Activated naive CD4-positive, alpha-beta T cell treated with anti-CD3 and anti-CD28 coated beads, Interleukin-2, amount 50 U/mL, for 24 hours (primary cell): ENCODE results near the gene GOLGA3.
"Not testable (repeated sequence)": the region's sequence is repeated elsewhere in the genome, so short reads cannot be mapped to it uniquely, and the experiment has no call there.

ENCODE experiments used
- H3K27ac Mint-ChIP-seq: one replicate; pipeline ENCODE4 v1.8.0; 2021; ENCODE audit warnings: mild to moderate bottlenecking, mixed read lengths
- H3K27me3 Mint-ChIP-seq: one replicate; pipeline ENCODE4 v1.8.0; 2021; ENCODE audit warnings: mixed read lengths
- H3K36me3 Mint-ChIP-seq: one replicate; pipeline ENCODE4 v1.8.0; 2021; ENCODE audit warnings: mixed read lengths
- H3K4me1 Mint-ChIP-seq: one replicate; pipeline ENCODE4 v1.8.0; 2021; ENCODE audit warnings: mixed read lengths
- H3K4me3 Mint-ChIP-seq: one replicate; pipeline ENCODE4 v1.8.0; 2021; ENCODE audit warnings: mild to moderate bottlenecking, mixed read lengths
- H3K9me3 Mint-ChIP-seq: one replicate; pipeline ENCODE4 v1.8.0; 2021; ENCODE audit warnings: mixed read lengths

GOLGA3 gene

DNA sequence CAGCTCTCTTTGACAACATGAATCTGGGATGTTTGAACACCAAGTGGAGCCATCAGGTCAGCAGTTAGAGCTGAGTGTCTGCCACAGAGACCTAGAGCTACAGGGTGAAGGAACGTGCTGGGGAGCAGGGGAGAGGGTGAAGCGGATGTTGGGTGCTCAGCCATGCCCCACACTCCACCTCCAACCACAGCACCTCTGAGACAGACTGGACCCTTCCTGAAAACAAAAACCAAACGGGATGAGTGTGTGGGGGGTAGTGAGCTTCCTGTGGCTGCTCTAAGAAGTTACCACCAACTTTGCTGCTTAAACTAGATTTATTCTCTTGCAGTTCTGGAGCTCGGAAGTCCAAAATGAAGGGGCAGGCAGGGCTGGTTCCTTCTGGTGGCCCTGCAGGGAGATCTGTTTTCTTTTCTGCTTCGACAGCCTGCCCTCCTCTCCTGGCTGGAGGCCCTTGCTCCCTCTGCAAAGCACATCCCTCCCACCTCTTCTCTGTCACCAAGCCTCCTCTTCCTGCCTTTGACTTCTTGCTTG lies 5.6 kb upstream of the GOLGA3 start:
- Mint-ChIP-seq H3K27ac (peak overlapping the region; percentile 95), H3K36me3 (no peaks in the 10 kb centered on the region), H3K27me3 (no peaks in the 10 kb centered on the region), H3K9me3 (no peaks in the 10 kb centered on the region), H3K4me1 (peaks cover 46% of the 10 kb centered on the region), H3K4me3 (peak overlapping the region; percentile 51)

GRCh38 chr12:132833341-132833740 lies 4.7 kb upstream of the GOLGA3 start:
- Mint-ChIP-seq H3K4me3 (peak overlapping the region; percentile 56), H3K36me3 (no peaks in the 10 kb centered on the region)

GRCh38 chr12:132831771-132832170 lies 3.1 kb upstream of the GOLGA3 start:
- peaks cover 50% of the 10 kb centered on the region for H3K4me1 Mint-ChIP-seq
- no peak overlapping the region for H3K27ac Mint-ChIP-seq
- H3K9me3 Mint-ChIP-seq = no peaks in the 10 kb centered on the region
- no peaks in the 10 kb centered on the region for H3K36me3 Mint-ChIP-seq
- no peaks in the 10 kb centered on the region for H3K27me3 Mint-ChIP-seq
- H3K4me3 Mint-ChIP-seq = no peak overlapping the region

More at GRCh38 chr12:132833341-132833740, 4.7 kb upstream of the GOLGA3 start:
- Mint-ChIP-seq H3K9me3 (no peaks in the 10 kb centered on the region), H3K27ac (peak overlapping the region; percentile 95), H3K27me3 (no peaks in the 10 kb centered on the region), H3K4me1 (peaks cover 43% of the 10 kb centered on the region)

DNA sequence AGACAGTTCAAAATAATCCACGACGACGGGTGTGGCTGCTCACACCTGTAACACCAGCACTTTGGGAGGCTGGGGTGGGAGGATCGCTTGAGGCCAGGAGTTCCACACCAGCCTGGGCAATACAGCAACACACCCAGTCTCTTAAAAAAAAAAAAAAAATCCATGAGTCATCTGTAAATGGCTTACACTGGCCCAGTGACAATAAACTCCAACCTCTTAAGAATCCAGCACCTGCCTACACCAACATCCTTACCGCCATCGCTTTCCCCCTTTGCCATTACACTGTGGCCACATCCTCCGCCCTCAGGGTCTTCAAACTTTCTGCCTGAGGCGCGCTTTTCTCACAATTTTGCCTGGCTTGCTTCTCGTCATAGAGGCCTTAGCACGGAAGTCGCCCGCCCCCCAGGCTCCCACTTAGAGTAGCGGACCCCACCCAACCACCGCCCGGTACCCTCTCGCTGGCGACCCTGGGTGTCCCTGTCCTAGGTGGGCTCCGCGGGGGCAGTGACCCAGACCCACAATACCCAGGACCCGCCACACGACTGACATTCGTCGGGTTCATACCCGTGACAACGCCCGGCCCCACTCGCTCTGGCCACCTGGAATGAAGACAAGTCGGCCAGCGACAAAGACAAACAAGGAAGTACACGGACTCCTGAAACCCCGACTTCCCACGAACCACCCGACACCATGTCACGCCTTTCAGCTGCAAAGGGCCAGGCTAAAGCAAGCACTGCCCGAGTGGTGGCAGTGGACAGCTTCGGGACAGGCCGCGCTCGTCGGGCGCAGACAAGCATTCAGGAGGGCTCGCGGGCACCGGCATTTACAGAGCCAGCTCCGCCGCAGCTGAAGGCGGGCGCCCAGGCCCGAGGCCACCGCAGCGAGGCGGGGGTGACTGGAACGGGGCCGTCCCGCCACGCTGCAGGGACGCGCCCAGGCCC lies 636 bp downstream of the GOLGA3 start:
- no peaks in the 10 kb centered on the region for H3K9me3 Mint-ChIP-seq
- H3K27me3 Mint-ChIP-seq = no peaks in the 10 kb centered on the region
- peaks cover 5% of the 10 kb centered on the region for H3K36me3 Mint-ChIP-seq

GRCh38 chr12:132825861-132826260 lies 2.8 kb downstream of the GOLGA3 start:
- Mint-ChIP-seq H3K36me3 (peaks cover 5% of the 10 kb centered on the region), H3K27ac (peak overlapping the region; percentile 35), H3K4me3 (peak overlapping the region; percentile 57), H3K9me3 (no peaks in the 10 kb centered on the region), H3K27me3 (no peaks in the 10 kb centered on the region), H3K4me1 (peaks cover 43% of the 10 kb centered on the region)

More for the DNA sequence above, 636 bp downstream of the GOLGA3 start:
- H3K4me1 Mint-ChIP-seq = peaks cover 44% of the 10 kb centered on the region
- peak overlapping the region; percentile 95 for H3K4me3 Mint-ChIP-seq
- H3K27ac Mint-ChIP-seq = peak overlapping the region; percentile 98

DNA sequence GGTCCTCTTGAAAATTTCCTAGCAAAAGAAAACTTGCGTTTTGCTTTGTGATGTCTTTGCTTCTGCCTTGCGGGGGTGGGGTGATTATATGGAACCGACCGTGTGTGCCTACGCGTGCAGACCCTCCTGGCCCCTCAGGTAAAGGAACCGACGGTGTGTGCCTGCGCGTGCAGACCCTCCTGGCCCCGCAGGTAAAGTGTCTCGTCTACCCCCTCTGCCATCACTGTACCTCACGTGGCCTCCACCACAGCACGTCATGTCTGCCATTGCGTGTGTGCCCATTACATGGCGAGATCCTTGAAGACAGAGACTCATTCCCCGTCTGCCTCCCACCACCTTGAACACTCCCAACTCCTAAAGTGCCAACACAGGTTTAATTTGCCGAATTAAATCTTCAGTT lies 3.6 kb downstream of the GOLGA3 start:
- peaks cover 5% of the 10 kb centered on the region for H3K36me3 Mint-ChIP-seq
- H3K4me3 Mint-ChIP-seq = no peak overlapping the region
- H3K9me3 Mint-ChIP-seq = no peaks in the 10 kb centered on the region
- no peaks in the 10 kb centered on the region for H3K27me3 Mint-ChIP-seq
- H3K27ac Mint-ChIP-seq = no peak overlapping the region
- peaks cover 43% of the 10 kb centered on the region for H3K4me1 Mint-ChIP-seq

DNA sequence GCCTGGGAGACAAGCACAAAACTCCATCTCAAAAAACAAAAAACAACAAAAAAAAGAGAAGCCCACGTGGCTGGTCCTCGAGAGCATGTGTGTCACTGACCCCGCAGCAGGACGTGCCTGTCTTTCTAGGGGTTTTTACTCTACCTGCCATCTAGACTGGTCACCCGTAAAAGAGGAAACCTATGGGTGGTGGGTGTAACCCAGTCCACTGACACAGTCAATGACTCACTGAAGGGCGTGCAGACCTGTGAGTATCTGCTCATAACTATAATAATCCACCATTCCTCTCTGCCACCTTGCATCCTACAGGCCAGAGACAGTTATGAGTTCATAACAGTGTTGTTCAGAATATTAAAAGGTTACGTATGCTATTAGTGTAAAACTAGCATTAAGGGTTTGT lies 4.6 kb downstream of the GOLGA3 start:
- Mint-ChIP-seq H3K36me3 (peaks cover 5% of the 10 kb centered on the region), H3K27ac (no peak overlapping the region), H3K4me1 (peaks cover 37% of the 10 kb centered on the region), H3K4me3 (no peak overlapping the region), H3K27me3 (no peaks in the 10 kb centered on the region), H3K9me3 (no peaks in the 10 kb centered on the region)

DNA sequence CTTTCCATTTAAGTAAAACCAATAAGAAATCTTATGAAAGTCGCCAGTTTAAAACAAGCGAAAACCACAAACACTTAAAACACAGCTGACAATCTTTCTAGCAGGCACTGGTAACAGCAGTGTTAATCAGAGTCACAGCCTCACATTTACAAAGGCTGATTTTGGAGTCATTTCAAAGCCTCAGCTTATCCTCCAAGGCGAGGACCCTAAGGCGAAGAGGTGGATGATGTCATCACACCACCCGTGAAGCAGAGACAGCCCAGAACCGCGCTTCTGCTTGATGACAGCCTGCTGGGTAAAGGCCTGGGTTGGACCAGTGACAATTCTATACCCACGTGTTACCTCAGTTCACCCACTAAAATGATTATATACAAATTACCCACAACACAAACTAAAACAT lies 10.1 kb downstream of the GOLGA3 start:
- no peak overlapping the region for H3K27ac Mint-ChIP-seq
- H3K27me3 Mint-ChIP-seq = no peaks in the 10 kb centered on the region
- no peaks in the 10 kb centered on the region for H3K36me3 Mint-ChIP-seq
- H3K4me1 Mint-ChIP-seq = peaks cover 9% of the 10 kb centered on the region
- H3K4me3 Mint-ChIP-seq = no peak overlapping the region
- no peaks in the 10 kb centered on the region for H3K9me3 Mint-ChIP-seq

DNA sequence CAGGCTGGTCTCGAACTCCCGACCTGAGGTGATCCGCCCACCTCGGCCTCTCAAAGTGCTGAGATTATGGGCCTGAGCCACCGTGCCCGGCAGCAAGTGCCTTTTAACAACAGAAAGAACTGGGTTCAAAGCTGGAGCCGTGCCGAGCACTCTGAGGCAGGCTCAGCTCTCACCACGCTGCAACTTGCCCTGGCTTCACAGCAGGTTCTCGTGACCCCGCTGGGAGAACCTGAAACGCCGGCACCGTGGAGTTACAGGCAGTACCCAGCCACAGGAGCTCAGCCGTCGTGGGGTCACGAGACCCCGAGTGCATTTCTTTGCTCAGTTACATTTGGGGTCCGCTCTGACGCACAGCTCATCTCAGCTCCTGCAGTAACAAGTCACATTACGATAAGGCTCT lies 14.4 kb downstream of the GOLGA3 start:
- H3K27me3 Mint-ChIP-seq = no peaks in the 10 kb centered on the region
- H3K4me3 Mint-ChIP-seq = no peak overlapping the region
- H3K4me1 Mint-ChIP-seq = peaks cover 9% of the 10 kb centered on the region
- peaks cover 6% of the 10 kb centered on the region for H3K36me3 Mint-ChIP-seq
- no peaks in the 10 kb centered on the region for H3K9me3 Mint-ChIP-seq
- no peak overlapping the region for H3K27ac Mint-ChIP-seq

- Mint-ChIP-seq H3K4me1 (peaks cover 5% of the 10 kb centered on the region), H3K9me3 (no peaks in the 10 kb centered on the region), H3K36me3 (peaks cover 6% of the 10 kb centered on the region), H3K27me3 (no peaks in the 10 kb centered on the region), H3K4me3 (no peak overlapping the region), H3K27ac (no peak overlapping the region)
These were observed 15.2 kb downstream of the GOLGA3 start for GRCh38 chr12:132813443-132813842.

GRCh38 chr12:132812631-132813305 lies 15.9 kb downstream of the GOLGA3 start:
- Mint-ChIP-seq H3K27ac (no peak overlapping the region), H3K4me3 (no peak overlapping the region), H3K36me3 (peaks cover 8% of the 10 kb centered on the region), H3K4me1 (no peaks in the 10 kb centered on the region), H3K9me3 (no peaks in the 10 kb centered on the region), H3K27me3 (no peaks in the 10 kb centered on the region)

DNA sequence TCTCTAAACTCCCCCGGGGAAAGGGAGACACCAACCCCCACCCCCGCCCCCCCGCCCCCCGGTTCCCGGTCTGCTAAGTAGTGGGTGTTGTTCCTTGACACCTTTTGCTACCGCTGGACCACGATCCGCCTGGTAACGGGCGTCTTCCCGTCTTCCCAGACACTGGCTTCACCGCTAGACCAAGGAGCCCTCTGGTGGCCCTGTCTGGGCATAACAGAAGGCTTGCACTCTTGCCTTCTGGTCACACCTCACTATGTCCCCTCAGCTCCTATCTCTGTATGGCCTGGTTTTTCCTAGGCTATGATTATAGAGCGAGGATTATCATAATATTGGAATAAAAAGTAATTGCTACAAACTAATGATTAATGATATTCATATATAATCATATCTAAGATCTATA lies 19.3 kb downstream of the GOLGA3 start:
- Mint-ChIP-seq H3K36me3 (peaks cover 13% of the 10 kb centered on the region), H3K4me1 (peaks cover 12% of the 10 kb centered on the region)
- not testable (repeated sequence) for H3K27me3 Mint-ChIP-seq, H3K4me3 Mint-ChIP-seq, H3K27ac Mint-ChIP-seq, H3K9me3 Mint-ChIP-seq

GRCh38 chr12:132807295-132808092 lies 21.2 kb downstream of the GOLGA3 start:
- H3K36me3 Mint-ChIP-seq = peaks cover 17% of the 10 kb centered on the region
- no peak overlapping the region for H3K4me3 Mint-ChIP-seq
- H3K4me1 Mint-ChIP-seq = peaks cover 12% of the 10 kb centered on the region
- no peaks in the 10 kb centered on the region for H3K9me3 Mint-ChIP-seq
- H3K27ac Mint-ChIP-seq = peak overlapping the region; percentile 7
- H3K27me3 Mint-ChIP-seq = no peaks in the 10 kb centered on the region

- Mint-ChIP-seq H3K27me3 (no peaks in the 10 kb centered on the region), H3K4me1 (peaks cover 12% of the 10 kb centered on the region), H3K36me3 (peaks cover 17% of the 10 kb centered on the region), H3K4me3 (peak overlapping the region; percentile 35), H3K9me3 (no peaks in the 10 kb centered on the region), H3K27ac (peak overlapping the region; percentile 7)
These were observed 21.8 kb downstream of the GOLGA3 start for GRCh38 chr12:132806857-132807256.

GRCh38 chr12:132804426-132804861 lies 24.2 kb downstream of the GOLGA3 start:
- Mint-ChIP-seq H3K27me3 (no peaks in the 10 kb centered on the region), H3K9me3 (no peaks in the 10 kb centered on the region), H3K27ac (no peak overlapping the region), H3K4me3 (no peak overlapping the region), H3K4me1 (peaks cover 12% of the 10 kb centered on the region), H3K36me3 (peaks cover 14% of the 10 kb centered on the region)
